Cerebellar nuclear complex (tissue), 1 donor: ENCODE data around the gene SOCS7.

Source experiments
- DNase-seq, 2 experiments: peaks; one replicate each; lab custom pipeline; 2025; lab: John Stamatoyannopoulos, UW

SOCS7 gene

GRCh38 chr17:38440614-38441397 lies 89.2 kb downstream of the SOCS7 start:
- DNase-seq: no peak

- DNase-seq: no peak
Measured at GRCh38 chr17:38441429-38442061, 89.9 kb downstream of the SOCS7 start.

GRCh38 chr17:38442548-38442947 lies 90.9 kb downstream of the SOCS7 start:
- DNase-seq: no peak

GRCh38 chr17:38443356-38444031 lies 91.8 kb downstream of the SOCS7 start:
- no peak for DNase-seq

- DNase-seq: peak in 1 of 2 experiments; percentile 12
Measured at GRCh38 chr17:38444151-38444550, 92.5 kb downstream of the SOCS7 start.

GRCh38 chr17:38447502-38448085 lies 96.0 kb downstream of the SOCS7 start:
- no peak for DNase-seq

GRCh38 chr17:38448208-38448771 lies 96.6 kb downstream of the SOCS7 start:
- no peak for DNase-seq

- no peak for DNase-seq
Measured at GRCh38 chr17:38449364-38449763, 97.7 kb downstream of the SOCS7 start.

- DNase-seq: no peak
Measured at GRCh38 chr17:38450557-38451029, 98.9 kb downstream of the SOCS7 start.

- no peak for DNase-seq
Measured at GRCh38 chr17:38451030-38451839, 99.6 kb downstream of the SOCS7 start.

- DNase-seq: no peak
Measured at GRCh38 chr17:38451840-38452529, 100.3 kb downstream of the SOCS7 start.

- no peak for DNase-seq
Measured at GRCh38 chr17:38452719-38453118, 101.1 kb downstream of the SOCS7 start.

- no peak for DNase-seq
Measured at GRCh38 chr17:38453951-38454421, 102.3 kb downstream of the SOCS7 start.

- no peak for DNase-seq
Measured at GRCh38 chr17:38454532-38454931, 102.9 kb downstream of the SOCS7 start.
